PC-9 (cell line): Measurements from ENCODE around the gene GOLT1B. TPM values are rescaled to one million over a fixed set of nuclear protein-coding genes. Genes with fewer than 3 reads are reported as not detected.

Experiments used
- BruUV-seq: library from RNA; stranded (reverse); fragments of 400-500 nt; replicated peaks from 2 replicates; lab custom pipeline; 2021; lab: Mats Ljungman, UMichigan
- CTCF ChIA-PET: fragments of 300-600 bp; sonication (Branson Sonifier 250); formaldehyde crosslinking; loops from one replicate; lab custom pipeline; 2022; ENCODE audit warnings: antibody characterized with exemption; lab: Charles Lee
- POLR2A ChIA-PET: fragments of 300-600 bp; sonication (Branson Sonifier 250); formaldehyde crosslinking; loops from one replicate; lab custom pipeline; 2022; ENCODE audit warnings: antibody characterized with exemption; ENCODE audit not compliant: unreplicated experiment; lab: Charles Lee
- DNase-seq, 2 experiments: peaks; one replicate each; pipeline versions ENCODE4 v3.0.0 to v3.0.0-alpha.2; 2015 to 2022; ENCODE audit warnings: mixed read lengths in 1 of 2
- H2AFZ ChIP-seq: fragments of 200-600 bp; sonication (generic); 2 replicates; pipeline ENCODE4 v1.8.1; 2017; ENCODE audit warnings: antibody characterized with exemption
- H3F3A ChIP-seq: fragments of 200-600 bp; sonication (generic); 2 replicates; pipeline ENCODE4 v1.8.1; 2017; ENCODE audit warnings: antibody characterized with exemption, mild to moderate bottlenecking, low read depth; ENCODE audit not compliant: insufficient read depth
- H3K27ac ChIP-seq: fragments of 200-600 bp; sonication (generic); 2 replicates; pipeline ENCODE4 v1.6.1; 2016; ENCODE audit warnings: mixed run types
- H3K27me3 ChIP-seq: fragments of 200-600 bp; sonication (generic); 2 replicates; pipeline ENCODE4 v1.6.1; 2016; ENCODE audit warnings: low read depth, mixed run types; ENCODE audit not compliant: insufficient read depth
- H3K36me3 ChIP-seq: fragments of 200-600 bp; sonication (generic); 2 replicates; pipeline ENCODE4 v1.6.1; 2016; ENCODE audit warnings: low read depth, mixed run types
- H3K4me1 ChIP-seq: fragments of 200-600 bp; sonication (generic); replicated peaks from 2 replicates; pipeline ENCODE4 v1.6.1; 2016; ENCODE audit warnings: mixed run types; ENCODE audit not compliant: insufficient read depth
- H3K4me2 ChIP-seq: fragments of 200-600 bp; sonication (generic); 2 replicates; pipeline ENCODE4 v1.6.1; 2017; ENCODE audit warnings: mixed run types
- H3K4me3 ChIP-seq: fragments of 200-600 bp; sonication (generic); 2 replicates; pipeline ENCODE4 v1.6.1; 2016; ENCODE audit warnings: mixed run types
- H3K79me2 ChIP-seq: fragments of 200-600 bp; sonication (generic); 2 replicates; pipeline ENCODE4 v1.6.1; 2017; ENCODE audit warnings: low read depth, mixed run types
- H3K9me2 ChIP-seq: fragments of 200-600 bp; sonication (generic); 2 replicates; pipeline ENCODE4 v1.8.1; 2017; ENCODE audit warnings: mild to moderate bottlenecking; ENCODE audit not compliant: insufficient read depth
- H3K9me3 ChIP-seq: fragments of 200-600 bp; sonication (generic); 2 replicates; pipeline ENCODE4 v1.8.1; 2016; ENCODE audit warnings: low read depth; ENCODE audit not compliant: insufficient read depth
- H4K20me1 ChIP-seq: fragments of 200-600 bp; sonication (generic); 2 replicates; pipeline ENCODE4 v1.8.1; 2017; ENCODE audit not compliant: insufficient read depth
- EZH2 ChIP-seq: fragments of 200-600 bp; sonication (generic); IDR thresholded peaks from 2 replicates; pipeline ENCODE4 v1.8.0; 2017; ENCODE audit warnings: antibody characterized with exemption, low read depth
- intact Hi-C: fragments of 100-400 bp; cut with micrococcal nuclease; formaldehyde crosslinking; loops from one replicate; pipeline ENCODE4 v1.10.0; 2022; ENCODE audit not compliant: unreplicated experiment
- total RNA-seq: library from RNA; stranded (reverse); gene quantifications from 2 replicates; pipeline ENCODE4 v1.2.3, GENCODE V29; 2021
- TF ChIP-seq, protein P1 (sequence below): fragments of 200-600 bp; sonication (generic); conservative IDR thresholded peaks from 2 replicates; pipeline ENCODE4 v1.6.1; 2017; ENCODE audit warnings: mixed run types, antibody characterized with exemption, mild to moderate bottlenecking, moderate library complexity

GOLT1B gene
- total RNA-seq, 1 experiment from 2014 or later: 39.0 TPM

DNA sequence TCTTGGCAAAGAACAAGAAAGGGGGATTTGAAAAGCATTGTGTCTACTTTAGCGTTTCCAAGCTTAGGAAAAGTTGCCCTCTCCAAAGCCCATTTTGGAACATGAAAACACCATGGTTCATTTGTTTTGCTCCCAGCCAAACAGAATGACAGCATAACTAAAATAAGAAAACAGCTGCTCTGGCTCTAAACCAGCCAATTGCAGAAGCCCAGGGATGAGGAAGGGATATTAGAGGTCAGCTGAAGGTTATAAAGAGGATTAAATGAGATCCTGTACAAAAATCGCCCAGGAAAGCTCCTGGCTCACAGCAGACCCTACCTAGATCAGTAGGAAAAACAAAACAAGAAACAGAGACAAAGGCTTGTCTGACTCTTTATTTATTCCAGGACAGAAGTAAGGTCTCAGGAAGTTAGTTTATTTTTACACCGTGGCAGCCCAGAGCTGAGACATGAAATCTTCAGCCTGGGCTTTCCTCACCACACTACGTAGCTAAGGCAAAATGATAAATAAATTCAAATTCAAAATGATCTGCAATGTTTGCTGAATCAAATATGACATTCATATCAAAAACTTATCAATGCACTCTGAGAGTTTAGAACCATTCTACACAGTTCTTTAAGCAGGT, 50.4 kb downstream of the GOLT1B start:
- TF ChIP-seq, protein P1, sequence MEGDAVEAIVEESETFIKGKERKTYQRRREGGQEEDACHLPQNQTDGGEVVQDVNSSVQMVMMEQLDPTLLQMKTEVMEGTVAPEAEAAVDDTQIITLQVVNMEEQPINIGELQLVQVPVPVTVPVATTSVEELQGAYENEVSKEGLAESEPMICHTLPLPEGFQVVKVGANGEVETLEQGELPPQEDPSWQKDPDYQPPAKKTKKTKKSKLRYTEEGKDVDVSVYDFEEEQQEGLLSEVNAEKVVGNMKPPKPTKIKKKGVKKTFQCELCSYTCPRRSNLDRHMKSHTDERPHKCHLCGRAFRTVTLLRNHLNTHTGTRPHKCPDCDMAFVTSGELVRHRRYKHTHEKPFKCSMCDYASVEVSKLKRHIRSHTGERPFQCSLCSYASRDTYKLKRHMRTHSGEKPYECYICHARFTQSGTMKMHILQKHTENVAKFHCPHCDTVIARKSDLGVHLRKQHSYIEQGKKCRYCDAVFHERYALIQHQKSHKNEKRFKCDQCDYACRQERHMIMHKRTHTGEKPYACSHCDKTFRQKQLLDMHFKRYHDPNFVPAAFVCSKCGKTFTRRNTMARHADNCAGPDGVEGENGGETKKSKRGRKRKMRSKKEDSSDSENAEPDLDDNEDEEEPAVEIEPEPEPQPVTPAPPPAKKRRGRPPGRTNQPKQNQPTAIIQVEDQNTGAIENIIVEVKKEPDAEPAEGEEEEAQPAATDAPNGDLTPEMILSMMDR: no peak
- TF ChIP-seq EZH2: no peak
- H4K20me1 ChIP-seq: no peaks in the 10 kb centered on the region
- no peak overlapping the region for H2AFZ ChIP-seq
- ChIA-PET POLR2A (interaction anchor here (0.6 kb wide), 1 partner anchor 82 kb away, joined by 8 read pairs; no protein-coding TSS in a partner anchor), CTCF (no interaction called here)
- no peaks in the 10 kb centered on the region for H3K36me3 ChIP-seq
- no peak overlapping the region for H3K4me2 ChIP-seq
- H3K9me2 ChIP-seq: no peaks in the 10 kb centered on the region
- intact Hi-C loops: no loop called here
- no peaks in the 10 kb centered on the region for H3K27me3 ChIP-seq
- DNase-seq: no peak
- no peaks in the 10 kb centered on the region for H3K4me1 ChIP-seq
- no peak overlapping the region for H3K27ac ChIP-seq
- no peaks in the 10 kb centered on the region for H3K9me3 ChIP-seq
- no peaks in the 10 kb centered on the region for H3K79me2 ChIP-seq
- no peaks in the 10 kb centered on the region for H3F3A ChIP-seq
- H3K4me3 ChIP-seq: no peak overlapping the region
- no TSS peak for BruUV-seq

DNA sequence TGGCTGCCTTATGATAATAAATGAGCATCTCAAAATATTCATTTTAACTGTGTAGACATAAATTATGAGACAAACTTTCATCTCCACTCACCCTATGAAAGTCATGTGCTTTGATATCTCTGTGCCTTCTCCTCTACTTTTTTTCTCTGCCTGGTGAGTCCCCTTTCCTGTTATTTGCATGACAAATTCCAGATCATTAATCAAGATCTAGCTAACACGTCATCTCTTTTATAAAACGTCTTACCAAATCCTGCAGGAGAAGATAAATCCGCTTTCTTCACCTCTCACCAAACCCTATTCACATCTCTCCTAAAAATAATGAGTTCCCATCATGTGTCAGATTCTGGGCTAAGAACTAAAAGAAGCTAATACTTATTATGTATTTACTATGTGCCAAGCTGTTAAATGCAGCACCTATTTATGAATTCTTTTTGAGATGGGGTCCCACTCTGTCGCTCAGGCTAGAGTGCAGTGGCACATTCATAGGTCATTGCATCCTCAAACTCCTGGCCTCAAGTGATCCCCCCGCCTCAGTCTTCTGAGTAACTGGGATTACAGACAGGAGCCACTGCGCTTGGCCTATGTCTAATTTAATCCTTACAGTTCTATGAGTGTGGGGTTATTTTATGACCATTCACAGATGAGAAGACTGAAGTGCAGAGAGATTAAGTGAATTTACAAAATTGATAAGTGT, 51.2 kb downstream of the GOLT1B start:
- no peaks in the 10 kb centered on the region for H3K9me2 ChIP-seq
- H4K20me1 ChIP-seq: no peaks in the 10 kb centered on the region
- no peaks in the 10 kb centered on the region for H3K27me3 ChIP-seq
- intact Hi-C loops: no loop called here
- no peak for DNase-seq
- H3K79me2 ChIP-seq: no peaks in the 10 kb centered on the region
- TF ChIP-seq EZH2: no peak
- TF ChIP-seq, protein P1: no peak
- no peaks in the 10 kb centered on the region for H3K9me3 ChIP-seq
- ChIA-PET CTCF (no interaction called here), POLR2A (no interaction called here)
- H2AFZ ChIP-seq: no peak overlapping the region
- H3K36me3 ChIP-seq: no peaks in the 10 kb centered on the region
- BruUV-seq: no TSS peak
- no peaks in the 10 kb centered on the region for H3F3A ChIP-seq
- no peak overlapping the region for H3K4me3 ChIP-seq
- H3K27ac ChIP-seq: no peak overlapping the region
- H3K4me2 ChIP-seq: no peak overlapping the region
- no peaks in the 10 kb centered on the region for H3K4me1 ChIP-seq

DNA sequence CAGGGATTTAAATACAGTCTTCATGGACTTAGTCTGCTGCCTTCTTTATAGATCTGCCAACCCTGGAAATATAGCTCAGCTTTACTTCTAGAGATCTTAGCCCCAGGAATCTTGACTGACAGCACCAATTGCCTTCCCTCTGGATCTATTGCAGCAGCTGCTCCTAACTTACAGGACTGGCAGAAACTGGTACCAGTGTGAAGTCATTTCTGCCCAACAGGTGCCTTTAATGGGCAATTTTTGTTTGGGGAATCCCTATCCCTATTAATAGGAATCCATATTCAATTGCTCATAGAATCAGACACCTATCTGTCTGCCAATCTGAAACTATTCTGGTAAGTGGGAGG, 51.7 kb downstream of the GOLT1B start:
- H3K4me3 ChIP-seq: no peak overlapping the region

More for the DNA sequence above, 51.7 kb downstream of the GOLT1B start:
- ChIA-PET POLR2A (no interaction called here), CTCF (no interaction called here)
- Histone ChIP-seq H2AFZ (no peak overlapping the region), H3K79me2 (no peaks in the 10 kb centered on the region), H3K9me2 (no peaks in the 10 kb centered on the region), H3K4me2 (no peak overlapping the region), H3K4me1 (no peaks in the 10 kb centered on the region), H3K36me3 (no peaks in the 10 kb centered on the region), H4K20me1 (no peaks in the 10 kb centered on the region), H3K27me3 (no peaks in the 10 kb centered on the region), H3K9me3 (no peaks in the 10 kb centered on the region), H3F3A (no peaks in the 10 kb centered on the region), H3K27ac (no peak overlapping the region)
- DNase-seq: no peak
- BruUV-seq: no TSS peak
- intact Hi-C loops: no loop called here
- no peak for TF ChIP-seq EZH2
- TF ChIP-seq, protein P1: no peak
